Esophagus muscularis mucosa (tissue), 4 donors: ENCODE results near the gene RPRD1B. TPM values are rescaled to one million over a fixed set of nuclear protein-coding genes. Genes with fewer than 3 reads are reported as not detected.

Source experiments
- DNase-seq: peaks from one replicate; pipeline ENCODE4 v3.0.0-alpha.2; 2017; ENCODE audit errors: extremely low spot score
- H3K27ac ChIP-seq, 4 donors: fragments of 200-600 bp; sonication (generic); replicated peaks in 1 of 4; 1 replicate in 3 of 4; 2 replicates in 1 of 4; pipeline ENCODE4 v1.5.1; 2016 to 2019; ENCODE audit warnings: mild to moderate bottlenecking in 1 of 4
- H3K27me3 ChIP-seq, 4 donors: fragments of 200-600 bp; sonication (generic); one replicate each; pipeline versions ENCODE4 v1.5.1 to v1.6.0; 2016 to 2019
- H3K36me3 ChIP-seq, 4 donors: fragments of 200-600 bp; sonication (generic); one replicate each; pipeline ENCODE4 v1.5.1; 2016 to 2019
- H3K4me1 ChIP-seq, 4 donors: fragments of 200-600 bp; sonication (generic); one replicate each; pipeline ENCODE4 v1.5.1; 2016 to 2019
- H3K4me3 ChIP-seq, 4 donors: fragments of 200-600 bp; sonication (generic); 1 replicate in 2 of 4; 2 replicates in 2 of 4; pipeline ENCODE4 v1.5.1; 2016 to 2019; ENCODE audit warnings: mild to moderate bottlenecking in 4 of 4, moderate library complexity in 1 of 4
- H3K9me3 ChIP-seq, 4 donors: fragments of 200-600 bp; sonication (generic); 1 replicate in 3 of 4; 2 replicates in 1 of 4; pipeline ENCODE4 v1.5.1; 2016 to 2019
- EP300 ChIP-seq: sonication (generic); formaldehyde crosslinking; IDR thresholded peaks from one replicate; pipeline ENCODE4 v1.6.1; 2017; ENCODE audit warnings: antibody characterized with exemption
- POLR2A ChIP-seq: fragments of 450-650 bp; IDR thresholded peaks from one replicate; pipeline ENCODE4 v1.6.1; 2017; ENCODE audit warnings: antibody characterized with exemption, moderate library complexity, mild to moderate bottlenecking, low read depth
- POLR2AphosphoS5 ChIP-seq, 2 donors: sonication (generic); formaldehyde crosslinking; IDR thresholded peaks; one replicate each; pipeline ENCODE4 v1.6.1; 2017; ENCODE audit warnings: antibody characterized with exemption in 2 of 2
- WGBS: methylation state at CpG from one replicate; pipeline ENCODE4 v1.1.5; 2018; 5-methylcytosine and 5-hydroxymethylcytosine counted together
- intact Hi-C: fragments of 100-400 bp; cut with DNase I; formaldehyde crosslinking; loops from one replicate; pipeline ENCODE4 v1.15.1; 2023
- total RNA-seq, 4 donors: library from RNA; depleted of rRNA; stranded (reverse); fragments of >200 nt; gene quantifications; one replicate each; pipeline versions ENCODE4 v1.1.0 to v1.2.1, GENCODE V29; 2016
- TF ChIP-seq, protein P1 (sequence below), 3 experiments: fragments of 200-600 bp in 2 of 3; fragments of 450-650 bp in 1 of 3; sonication (generic) in 2 of 3; IDR thresholded peaks; one replicate each; pipeline ENCODE4 v1.5.1; 2017 to 2019; ENCODE audit warnings: antibody characterized with exemption in 3 of 3, mild to moderate bottlenecking in 2 of 3, moderate library complexity in 1 of 3

RPRD1B gene
- total RNA-seq, 4 donors from 2014 or later = 26.7 to 39.5 (median 33.8) TPM

DNA sequence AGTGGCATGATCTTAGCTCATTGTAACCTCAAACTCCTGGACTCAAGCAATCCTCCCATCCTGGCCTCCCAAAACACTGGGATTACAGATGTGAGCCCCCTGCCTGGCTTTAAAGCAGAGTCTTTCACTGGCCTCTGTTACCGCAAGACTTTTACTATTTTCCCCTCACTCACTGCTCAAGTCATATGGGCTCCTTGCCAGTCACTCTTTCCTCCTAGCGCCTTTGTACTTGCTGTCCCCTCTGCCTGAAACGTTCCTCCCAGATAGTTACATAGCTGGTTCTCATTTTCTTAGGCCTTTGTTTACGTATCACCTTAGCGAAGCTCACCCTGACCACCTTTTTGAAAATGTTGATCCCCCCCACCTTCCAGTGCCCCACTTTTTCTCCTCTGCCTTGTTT lies 29.3 kb downstream of the RPRD1B start:
- no peaks in the 10 kb centered on the region for H3K9me3 ChIP-seq
- no peak for TF ChIP-seq POLR2A
- WGBS = 70% methylated on average over 5 of the region's 5 CpGs
- H3K27ac ChIP-seq = no peak overlapping the region
- H3K4me3 ChIP-seq = no peak overlapping the region
- no peak for DNase-seq
- peaks cover 3 to 33% (median 29%) of the 10 kb centered on the region in 4 donors for H3K4me1 ChIP-seq
- H3K36me3 ChIP-seq = peaks cover 5 to 96% (median 62%) of the 10 kb centered on the region in 4 donors
- intact Hi-C loops = no loop called here
- no peaks in the 10 kb centered on the region for H3K27me3 ChIP-seq

DNA sequence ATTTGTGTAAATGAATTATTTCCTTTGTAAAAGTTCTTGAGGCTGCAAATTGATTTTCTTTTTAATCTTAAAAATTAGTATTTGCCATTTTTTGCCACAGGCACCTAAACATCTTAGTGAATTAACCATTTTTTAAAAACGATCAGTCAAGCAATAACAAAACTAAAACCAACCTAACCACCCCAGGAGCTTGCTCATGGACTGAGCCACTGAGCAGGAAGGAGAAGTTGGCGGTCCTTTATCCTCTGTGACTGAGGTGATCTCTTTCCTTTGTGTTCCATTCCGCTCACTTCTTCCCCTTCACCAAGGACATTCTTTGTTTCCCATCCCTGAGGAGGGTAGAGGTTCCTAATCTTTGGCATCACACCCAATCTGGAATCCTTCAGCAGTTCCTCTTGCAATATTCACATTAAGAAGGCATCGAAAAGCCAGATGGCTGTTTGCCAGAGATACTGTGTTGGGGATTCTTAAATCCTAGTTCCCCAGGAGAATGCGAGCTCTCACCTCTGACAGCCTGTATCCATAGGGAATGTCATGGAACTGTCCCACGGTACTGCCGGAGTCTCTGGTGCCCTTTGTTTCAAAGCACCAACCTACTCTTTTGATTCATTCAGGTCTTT lies 30.5 kb downstream of the RPRD1B start:
- WGBS = 70% methylated on average over 7 of the region's 7 CpGs
- no peak for TF ChIP-seq EP300
- no peak for TF ChIP-seq POLR2A
- no peak for TF ChIP-seq POLR2AphosphoS5 (IDR thresholded peaks at IDR 0.05)
- TF ChIP-seq, protein P1, sequence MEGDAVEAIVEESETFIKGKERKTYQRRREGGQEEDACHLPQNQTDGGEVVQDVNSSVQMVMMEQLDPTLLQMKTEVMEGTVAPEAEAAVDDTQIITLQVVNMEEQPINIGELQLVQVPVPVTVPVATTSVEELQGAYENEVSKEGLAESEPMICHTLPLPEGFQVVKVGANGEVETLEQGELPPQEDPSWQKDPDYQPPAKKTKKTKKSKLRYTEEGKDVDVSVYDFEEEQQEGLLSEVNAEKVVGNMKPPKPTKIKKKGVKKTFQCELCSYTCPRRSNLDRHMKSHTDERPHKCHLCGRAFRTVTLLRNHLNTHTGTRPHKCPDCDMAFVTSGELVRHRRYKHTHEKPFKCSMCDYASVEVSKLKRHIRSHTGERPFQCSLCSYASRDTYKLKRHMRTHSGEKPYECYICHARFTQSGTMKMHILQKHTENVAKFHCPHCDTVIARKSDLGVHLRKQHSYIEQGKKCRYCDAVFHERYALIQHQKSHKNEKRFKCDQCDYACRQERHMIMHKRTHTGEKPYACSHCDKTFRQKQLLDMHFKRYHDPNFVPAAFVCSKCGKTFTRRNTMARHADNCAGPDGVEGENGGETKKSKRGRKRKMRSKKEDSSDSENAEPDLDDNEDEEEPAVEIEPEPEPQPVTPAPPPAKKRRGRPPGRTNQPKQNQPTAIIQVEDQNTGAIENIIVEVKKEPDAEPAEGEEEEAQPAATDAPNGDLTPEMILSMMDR (IDR thresholded peaks at IDR 0.05) = no peak
- Histone ChIP-seq H3K27me3 (no peaks in the 10 kb centered on the region), H3K4me3 (no peak overlapping the region), H3K9me3 (no peaks in the 10 kb centered on the region), H3K4me1 (peaks cover 3 to 33% (median 29%) of the 10 kb centered on the region in 4 donors), H3K27ac (no peak overlapping the region), H3K36me3 (peaks cover 12 to 96% (median 59%) of the 10 kb centered on the region in 4 donors)
- intact Hi-C loops = no loop called here
- no peak for DNase-seq

DNA sequence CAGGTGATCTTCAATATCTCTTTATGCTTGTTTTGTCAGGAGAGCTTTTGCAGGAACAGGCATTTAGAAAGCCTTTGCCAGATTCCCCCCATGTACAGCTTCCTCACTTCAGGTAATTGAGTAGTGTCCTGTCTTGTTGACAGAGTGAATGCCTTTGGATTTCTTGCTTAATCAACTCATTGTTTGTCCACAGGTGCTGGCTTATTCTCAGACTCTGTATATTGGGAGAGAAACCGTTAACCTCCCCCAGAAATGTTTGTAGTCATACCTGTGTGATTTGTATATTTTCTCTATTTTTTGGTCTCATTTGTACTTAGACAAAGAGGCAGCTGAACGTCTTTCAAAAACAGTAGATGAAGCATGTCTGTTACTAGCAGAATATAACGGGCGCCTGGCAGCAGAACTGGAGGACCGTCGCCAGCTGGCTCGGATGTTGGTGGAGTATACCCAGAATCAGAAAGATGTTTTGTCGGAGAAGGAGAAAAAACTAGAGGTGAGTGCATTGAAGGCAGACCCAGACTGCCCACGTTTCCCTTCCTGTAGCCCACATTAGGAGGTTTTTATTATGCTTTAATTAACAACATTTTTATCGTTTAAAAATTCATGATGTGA lies 32.3 kb downstream of the RPRD1B start:
- no peaks in the 10 kb centered on the region for H3K27me3 ChIP-seq
- WGBS = 65% methylated on average over 10 of the region's 10 CpGs
- TF ChIP-seq POLR2AphosphoS5 (IDR thresholded peaks at IDR 0.05) (no peak), POLR2A (no peak), EP300 (no peak)
- TF ChIP-seq, protein P1 (IDR thresholded peaks at IDR 0.05) = no peak
- H3K4me1 ChIP-seq = peaks cover 3 to 33% (median 29%) of the 10 kb centered on the region in 4 donors
- H3K27ac ChIP-seq = peak overlapping the region in 2 of 4 donors; percentile 40 to 49
- H3K4me3 ChIP-seq = no peak overlapping the region
- H3K36me3 ChIP-seq = peaks cover 12 to 96% (median 60%) of the 10 kb centered on the region in 4 donors
- no peak for DNase-seq
- H3K9me3 ChIP-seq = no peaks in the 10 kb centered on the region
- intact Hi-C loops = no loop called here

DNA sequence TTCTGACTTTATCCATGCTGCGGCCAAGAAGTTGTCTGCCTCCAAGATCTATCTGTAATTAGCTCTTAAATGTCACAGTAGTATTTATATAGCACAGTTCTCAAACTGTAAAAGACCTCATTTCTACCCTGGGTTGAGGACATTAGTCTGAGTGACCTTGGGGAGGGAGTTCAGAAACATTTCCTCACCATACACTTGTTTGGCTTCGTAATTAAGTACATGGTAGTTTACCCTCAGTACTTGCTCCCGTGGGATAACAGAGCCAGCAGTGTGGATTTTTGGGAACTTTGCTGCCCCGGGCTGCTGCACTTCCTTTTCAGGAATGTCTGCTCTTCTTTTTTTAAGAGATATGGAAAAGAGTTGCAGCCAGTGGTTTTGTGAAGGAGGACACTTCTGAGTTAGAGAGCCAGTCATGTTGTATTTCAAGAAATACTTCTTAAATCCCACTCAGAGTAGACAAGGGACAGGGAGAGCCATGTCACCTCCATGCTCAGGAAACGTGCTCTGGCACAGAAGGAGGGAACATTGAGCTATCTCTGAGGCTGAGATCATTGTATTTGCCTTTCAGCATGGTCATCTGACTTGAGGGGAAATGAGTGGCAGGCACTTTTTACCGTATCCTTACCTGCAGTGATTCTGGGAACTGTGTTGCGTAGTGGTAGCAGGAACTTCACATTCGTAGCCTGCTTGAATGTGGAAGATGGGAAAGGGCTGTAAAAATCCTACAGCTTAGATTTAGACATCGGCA lies 33.6 kb downstream of the RPRD1B start:
- Histone ChIP-seq H3K4me1 (peaks cover 3 to 30% (median 25%) of the 10 kb centered on the region in 4 donors), H3K36me3 (peaks cover 12 to 96% (median 59%) of the 10 kb centered on the region in 4 donors), H3K27ac (peak overlapping the region in 3 of 4 donors; percentile 40 to 49 (median 44)), H3K27me3 (no peaks in the 10 kb centered on the region), H3K4me3 (no peak overlapping the region), H3K9me3 (no peaks in the 10 kb centered on the region)
- TF ChIP-seq POLR2A (no peak), POLR2AphosphoS5 (IDR thresholded peaks at IDR 0.05) (no peak)
- TF ChIP-seq, protein P1 (IDR thresholded peaks at IDR 0.05) = no peak
- intact Hi-C loops = no loop called here
- no peak for DNase-seq
- WGBS = 71% methylated on average over 9 of the region's 9 CpGs

DNA sequence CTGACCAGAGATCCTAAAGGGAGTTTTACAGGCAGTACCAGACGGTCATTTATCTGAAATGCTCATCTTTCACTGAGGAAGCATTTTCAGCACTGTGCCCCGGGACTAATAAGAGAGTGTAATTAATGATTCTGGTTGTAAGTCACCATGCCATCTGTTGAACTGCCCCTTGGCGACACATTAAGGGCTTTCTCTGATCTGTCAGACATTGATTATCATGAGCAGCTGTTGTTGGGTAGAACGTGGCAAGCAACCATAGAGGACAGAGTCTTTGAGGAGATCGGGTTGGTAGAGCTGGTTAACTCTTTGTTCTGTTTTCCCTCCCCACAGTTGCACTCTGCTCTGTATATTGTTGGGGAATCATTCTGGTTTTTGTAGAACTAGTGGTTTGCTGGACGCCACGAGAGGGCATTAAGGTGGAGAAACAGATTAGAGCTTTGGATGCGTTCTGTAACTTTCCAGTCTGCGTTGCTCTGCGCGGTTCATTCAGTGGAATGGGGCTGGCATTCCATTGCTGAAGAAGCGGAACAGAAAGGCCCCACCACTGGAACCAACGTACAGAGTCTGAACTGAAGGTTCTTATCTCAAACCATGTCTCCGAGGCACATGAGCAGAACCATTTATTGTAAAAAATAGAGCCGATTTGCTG lies 34.3 kb downstream of the RPRD1B start:
- Histone ChIP-seq H3K9me3 (no peaks in the 10 kb centered on the region), H3K4me3 (no peak overlapping the region), H3K4me1 (peaks cover 8 to 34% (median 30%) of the 10 kb centered on the region in 4 donors), H3K36me3 (peaks cover 12 to 89% (median 56%) of the 10 kb centered on the region in 4 donors), H3K27me3 (no peaks in the 10 kb centered on the region), H3K27ac (peak overlapping the region in 3 of 4 donors; percentile 40 to 49 (median 44))
- WGBS = 88% methylated on average over 15 of the region's 15 CpGs
- TF ChIP-seq EP300 (no peak), POLR2A (no peak), POLR2AphosphoS5 (IDR thresholded peaks at IDR 0.05) (no peak)
- TF ChIP-seq, protein P1 (IDR thresholded peaks at IDR 0.05) = no peak
- intact Hi-C loops = no loop called here
- no peak for DNase-seq
